Stomach smooth muscle (tissue), 2 donors: ENCODE results near the gene TMEM18.

Source experiments
- H3K27ac ChIP-seq: one replicate; pipeline ENCODE4 v1.7.0; 2013; ENCODE audit warnings: mild to moderate bottlenecking, low read length, inconsistent platforms
- H3K27me3 ChIP-seq, 2 donors: one replicate each; pipeline ENCODE4 v1.7.0; 2013; ENCODE audit warnings: low read length in 2 of 2; ENCODE audit not compliant: insufficient read depth in 2 of 2, control insufficient read depth in 1 of 2
- H3K36me3 ChIP-seq, 2 donors: one replicate each; pipeline ENCODE4 v1.7.0; 2013; ENCODE audit warnings: low read length in 2 of 2; ENCODE audit not compliant: control insufficient read depth in 2 of 2, insufficient read depth in 2 of 2
- H3K4me1 ChIP-seq: one replicate; pipeline ENCODE4 v1.7.0; 2013; ENCODE audit warnings: low read length; ENCODE audit not compliant: control insufficient read depth, insufficient read depth
- H3K4me3 ChIP-seq, 2 donors: one replicate each; pipeline ENCODE4 v1.7.0; 2013; ENCODE audit warnings: low read length in 2 of 2
- H3K9ac ChIP-seq, 2 donors: one replicate each; pipeline ENCODE4 v1.7.0; 2013; ENCODE audit warnings: low read length in 2 of 2, mild to moderate bottlenecking in 1 of 2
- H3K9me3 ChIP-seq, 2 donors: one replicate each; pipeline ENCODE4 v1.7.0; 2013; ENCODE audit warnings: low read length in 2 of 2; ENCODE audit not compliant: control insufficient read depth in 2 of 2
- donor health status: healthy.
- donor health status: Pancreatic carcinoma.

The TMEM18 gene

DNA sequence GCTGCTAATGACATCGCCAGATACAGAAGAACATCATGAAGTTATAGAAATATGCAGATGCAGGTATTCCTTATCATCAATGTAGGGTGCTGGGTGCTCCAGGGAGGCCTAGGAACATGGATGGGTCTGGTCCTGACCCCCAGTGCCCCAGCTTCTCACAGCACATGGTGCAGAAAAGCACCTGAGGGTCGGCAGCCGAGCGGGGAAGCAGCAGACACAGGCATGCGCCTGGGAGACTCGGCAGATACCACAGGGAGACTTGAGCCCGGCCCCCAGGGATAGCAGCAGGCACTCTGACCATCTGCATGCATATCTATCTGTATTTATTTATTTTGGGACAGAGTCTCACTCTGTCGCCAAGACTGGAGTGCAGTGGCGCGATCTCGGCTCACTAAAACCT, 43.2 kb downstream of the TMEM18 start:
- no peaks in the 10 kb centered on the region for H3K9me3 ChIP-seq
- H3K27me3 ChIP-seq, result peaks cover 2 to 12% of the 10 kb centered on the region in 2 donors
- H3K4me1 ChIP-seq, result peaks cover 8% of the 10 kb centered on the region
- H3K9ac ChIP-seq, result no peak overlapping the region
- H3K36me3 ChIP-seq, result no peaks in the 10 kb centered on the region
- H3K4me3 ChIP-seq, result no peak overlapping the region
- H3K27ac ChIP-seq, result no peak overlapping the region

DNA sequence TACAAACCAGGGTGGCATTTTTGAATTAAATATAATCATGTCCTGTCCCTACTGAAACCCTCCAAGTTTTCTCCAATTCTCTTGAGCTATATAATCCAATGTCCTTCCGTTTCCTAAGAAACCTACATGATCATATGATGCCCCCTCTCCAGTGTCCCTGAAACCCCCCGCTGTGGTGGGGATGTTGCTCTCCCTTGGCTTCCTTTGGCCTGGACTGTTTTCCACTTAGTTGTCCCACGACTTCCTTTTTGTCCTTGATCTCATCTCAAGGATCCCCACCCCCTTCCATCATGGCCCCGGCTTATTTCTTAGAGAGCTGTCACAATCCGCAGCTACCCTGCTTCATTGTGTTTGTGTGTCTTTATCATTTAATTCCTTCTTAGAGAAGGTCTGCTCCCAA, 43.8 kb downstream of the TMEM18 start:
- no peak overlapping the region for H3K4me3 ChIP-seq
- H3K9me3 ChIP-seq, result no peaks in the 10 kb centered on the region
- H3K4me1 ChIP-seq, result peaks cover 8% of the 10 kb centered on the region
- no peak overlapping the region for H3K27ac ChIP-seq
- no peaks in the 10 kb centered on the region for H3K36me3 ChIP-seq
- H3K9ac ChIP-seq, result no peak overlapping the region
- peaks cover 2 to 12% of the 10 kb centered on the region in 2 donors for H3K27me3 ChIP-seq

DNA sequence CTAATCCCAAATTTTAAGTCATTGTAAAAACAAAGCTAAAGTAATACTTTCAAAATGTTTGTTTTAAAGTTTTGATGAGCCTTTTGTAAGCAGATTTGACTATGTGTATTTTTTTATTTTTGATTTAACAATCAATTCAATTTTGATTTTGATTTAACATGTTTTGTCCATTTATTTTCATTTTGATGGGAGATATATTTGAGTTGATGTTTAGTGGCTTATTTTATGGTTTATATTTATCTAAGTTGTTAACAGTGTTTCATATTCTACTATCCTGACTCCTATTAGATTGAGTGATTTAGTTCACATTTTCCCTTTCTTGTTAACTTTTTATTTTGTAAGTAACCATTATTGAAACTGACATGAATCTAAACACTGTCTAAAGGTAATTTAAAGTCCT, 44.7 kb downstream of the TMEM18 start:
- Histone ChIP-seq H3K9ac (no peak overlapping the region), H3K36me3 (no peaks in the 10 kb centered on the region), H3K27me3 (peaks cover 0 to 9% of the 10 kb centered on the region in 2 donors), H3K4me1 (peaks cover 8% of the 10 kb centered on the region), H3K9me3 (no peaks in the 10 kb centered on the region), H3K4me3 (no peak overlapping the region), H3K27ac (no peak overlapping the region)

GRCh38 chr2:631741-632140, 45.5 kb downstream of the TMEM18 start:
- peaks cover 5% of the 10 kb centered on the region for H3K4me1 ChIP-seq
- H3K9me3 ChIP-seq, result no peaks in the 10 kb centered on the region
- no peak overlapping the region for H3K27ac ChIP-seq
- H3K27me3 ChIP-seq, result peaks cover 0 to 6% of the 10 kb centered on the region in 2 donors
- H3K4me3 ChIP-seq, result no peak overlapping the region
- no peaks in the 10 kb centered on the region for H3K36me3 ChIP-seq
- no peak overlapping the region for H3K9ac ChIP-seq

- H3K9me3 ChIP-seq, result no peaks in the 10 kb centered on the region
- H3K9ac ChIP-seq, result no peak overlapping the region
- no peak overlapping the region for H3K27ac ChIP-seq
These were observed 46.5 kb downstream of the TMEM18 start for GRCh38 chr2:630451-631320.

DNA sequence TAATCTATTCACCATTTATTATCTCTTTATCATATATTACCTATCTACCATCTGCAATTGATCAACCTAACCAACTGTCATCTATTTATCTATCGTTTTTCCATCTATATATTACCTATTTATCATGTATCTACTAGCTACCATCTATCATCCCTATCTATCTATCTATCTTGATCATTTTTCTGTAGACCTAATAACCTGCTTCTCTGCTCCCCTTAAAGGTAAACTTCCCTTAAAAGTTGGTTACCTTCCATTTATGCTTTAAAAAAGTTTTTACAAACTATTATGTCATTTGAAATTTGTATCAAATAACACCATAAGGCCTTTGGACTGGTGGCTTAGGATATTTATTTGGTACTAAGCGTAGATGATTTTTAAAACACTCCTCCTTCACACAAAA, 47.2 kb downstream of the TMEM18 start:
- no peak overlapping the region for H3K4me3 ChIP-seq
- H3K9ac ChIP-seq, result no peak overlapping the region
- no peaks in the 10 kb centered on the region for H3K36me3 ChIP-seq
- no peaks in the 10 kb centered on the region for H3K27me3 ChIP-seq
- H3K4me1 ChIP-seq, result no peaks in the 10 kb centered on the region
- no peak overlapping the region for H3K27ac ChIP-seq
- no peaks in the 10 kb centered on the region for H3K9me3 ChIP-seq

More at GRCh38 chr2:630451-631320, 46.5 kb downstream of the TMEM18 start:
- no peaks in the 10 kb centered on the region for H3K36me3 ChIP-seq
- no peaks in the 10 kb centered on the region for H3K4me1 ChIP-seq
- H3K4me3 ChIP-seq, result no peak overlapping the region
- H3K27me3 ChIP-seq, result no peaks in the 10 kb centered on the region

- no peak overlapping the region for H3K9ac ChIP-seq
- no peak overlapping the region for H3K4me3 ChIP-seq
- H3K27ac ChIP-seq, result no peak overlapping the region
- H3K36me3 ChIP-seq, result no peaks in the 10 kb centered on the region
- H3K27me3 ChIP-seq, result no peaks in the 10 kb centered on the region
- no peaks in the 10 kb centered on the region for H3K9me3 ChIP-seq
- no peaks in the 10 kb centered on the region for H3K4me1 ChIP-seq
These were observed 48.6 kb downstream of the TMEM18 start for GRCh38 chr2:628651-629050.

GRCh38 chr2:627926-628560, 49.2 kb downstream of the TMEM18 start:
- H3K9me3 ChIP-seq, result no peaks in the 10 kb centered on the region

DNA sequence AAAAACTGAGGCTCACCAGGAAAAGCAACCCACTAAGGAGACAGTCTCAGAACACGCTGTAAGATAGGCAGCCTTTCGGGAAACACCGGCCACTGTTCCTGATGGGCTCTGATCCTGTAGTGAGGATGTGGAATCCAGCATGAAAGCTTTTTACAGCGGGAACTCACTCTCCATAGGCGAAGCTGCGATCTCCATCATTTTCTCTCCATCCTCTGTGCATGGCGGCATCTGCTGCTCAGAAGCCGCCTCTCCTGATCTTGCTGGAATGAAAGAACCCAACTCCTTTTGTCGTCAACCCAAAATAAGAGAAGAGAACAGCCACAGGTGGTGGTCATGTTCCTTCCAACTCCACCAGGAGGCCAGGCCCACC, 49.9 kb downstream of the TMEM18 start:
- Histone ChIP-seq H3K36me3 (no peaks in the 10 kb centered on the region), H3K27me3 (no peaks in the 10 kb centered on the region), H3K27ac (no peak overlapping the region), H3K9ac (no peak overlapping the region), H3K9me3 (no peaks in the 10 kb centered on the region), H3K4me3 (no peak overlapping the region), H3K4me1 (no peaks in the 10 kb centered on the region)

More at GRCh38 chr2:627926-628560, 49.2 kb downstream of the TMEM18 start:
- Histone ChIP-seq H3K36me3 (no peaks in the 10 kb centered on the region), H3K4me3 (no peak overlapping the region), H3K9ac (no peak overlapping the region), H3K27ac (no peak overlapping the region), H3K27me3 (no peaks in the 10 kb centered on the region), H3K4me1 (no peaks in the 10 kb centered on the region)

GRCh38 chr2:626491-627339, 50.5 kb downstream of the TMEM18 start:
- no peak overlapping the region for H3K4me3 ChIP-seq
- no peaks in the 10 kb centered on the region for H3K27me3 ChIP-seq
- H3K9ac ChIP-seq, result no peak overlapping the region
- no peaks in the 10 kb centered on the region for H3K4me1 ChIP-seq
- H3K27ac ChIP-seq, result no peak overlapping the region
- H3K9me3 ChIP-seq, result no peaks in the 10 kb centered on the region
- no peaks in the 10 kb centered on the region for H3K36me3 ChIP-seq
